Peyer's patch (tissue), 4 donors: ENCODE data around the gene ACTL8. TPM values are rescaled to one million over a fixed set of nuclear protein-coding genes. Genes with fewer than 3 reads are reported as not detected.

Source experiments
- DNase-seq, 3 donors: peaks; one replicate each; pipeline ENCODE4 v3.0.0-alpha.2; 2017 to 2019
- H3K27ac ChIP-seq, 4 donors: fragments of 200-600 bp; sonication (generic); one replicate each; pipeline ENCODE4 v1.5.1; 2016 to 2019
- H3K27me3 ChIP-seq, 2 donors: fragments of 200-600 bp; sonication (generic); one replicate each; pipeline ENCODE4 v1.5.1; 2019
- H3K36me3 ChIP-seq, 3 donors: fragments of 200-600 bp; sonication (generic); one replicate each; pipeline ENCODE4 v1.5.1; 2016 to 2019
- H3K4me1 ChIP-seq, 4 donors: fragments of 200-600 bp; sonication (generic); one replicate each; pipeline ENCODE4 v1.5.1; 2016 to 2019
- H3K4me3 ChIP-seq, 4 donors: fragments of 200-600 bp; sonication (generic); 1 replicate in 3 of 4; 2 replicates in 1 of 4; pipeline ENCODE4 v1.5.1; 2016 to 2019; ENCODE audit warnings: mild to moderate bottlenecking in 1 of 4
- H3K9me3 ChIP-seq, 4 donors: fragments of 200-600 bp; sonication (generic); one replicate each; pipeline ENCODE4 v1.5.1; 2016 to 2019; ENCODE audit warnings: mild to moderate bottlenecking in 1 of 4
- POLR2A ChIP-seq, 2 donors: fragments of 450-650 bp; IDR thresholded peaks; one replicate each; pipeline ENCODE4 v1.5.1; 2017; ENCODE audit warnings: antibody characterized with exemption in 2 of 2, mild to moderate bottlenecking in 2 of 2, moderate library complexity in 2 of 2
- total RNA-seq, 4 donors: library from RNA; depleted of rRNA; stranded (reverse); fragments of >200 nt; gene quantifications; one replicate each; pipeline ENCODE4 v1.1.0, GENCODE V29; 2016
- TF ChIP-seq, protein P1 (sequence below), 6 experiments: fragments of 450-650 bp in 4 of 6; fragments of 200-600 bp in 2 of 6; sonication (generic) in 1 of 6; IDR thresholded peaks; one replicate each; pipeline ENCODE4 v1.5.1; 2017 to 2019; ENCODE audit warnings: antibody characterized with exemption in 6 of 6, mild to moderate bottlenecking in 3 of 6, moderate library complexity in 1 of 6

The ACTL8 gene
- total RNA-seq, 4 donors from 2014 or later = not detected

DNA sequence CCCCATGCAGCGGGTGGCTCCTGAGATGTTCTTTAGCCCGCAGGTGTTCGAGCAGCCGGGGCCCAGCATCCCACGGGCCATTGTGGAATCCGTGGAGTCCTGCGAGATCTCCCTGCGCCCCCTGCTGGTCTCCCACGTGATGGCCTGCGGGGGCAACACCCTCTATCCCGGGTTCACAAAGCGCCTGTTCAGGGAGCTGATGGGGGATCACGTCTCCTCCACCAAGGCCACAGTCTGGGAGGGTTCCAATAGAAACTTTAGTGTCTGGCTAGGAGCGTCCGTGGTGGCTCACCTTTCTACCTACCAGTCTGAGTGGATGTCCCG, 71.0 kb downstream of the ACTL8 start:
- peak in 2 of 3 donors; percentile 70 to 77 for DNase-seq
- Histone ChIP-seq H3K27me3 (no peaks in the 10 kb centered on the region), H3K4me1 (no peaks in the 10 kb centered on the region), H3K4me3 (no peak overlapping the region), H3K36me3 (no peaks in the 10 kb centered on the region), H3K27ac (no peak overlapping the region), H3K9me3 (no peaks in the 10 kb centered on the region)
- TF ChIP-seq POLR2A (IDR thresholded peaks at IDR 0.05) = no peak
- TF ChIP-seq, protein P1, sequence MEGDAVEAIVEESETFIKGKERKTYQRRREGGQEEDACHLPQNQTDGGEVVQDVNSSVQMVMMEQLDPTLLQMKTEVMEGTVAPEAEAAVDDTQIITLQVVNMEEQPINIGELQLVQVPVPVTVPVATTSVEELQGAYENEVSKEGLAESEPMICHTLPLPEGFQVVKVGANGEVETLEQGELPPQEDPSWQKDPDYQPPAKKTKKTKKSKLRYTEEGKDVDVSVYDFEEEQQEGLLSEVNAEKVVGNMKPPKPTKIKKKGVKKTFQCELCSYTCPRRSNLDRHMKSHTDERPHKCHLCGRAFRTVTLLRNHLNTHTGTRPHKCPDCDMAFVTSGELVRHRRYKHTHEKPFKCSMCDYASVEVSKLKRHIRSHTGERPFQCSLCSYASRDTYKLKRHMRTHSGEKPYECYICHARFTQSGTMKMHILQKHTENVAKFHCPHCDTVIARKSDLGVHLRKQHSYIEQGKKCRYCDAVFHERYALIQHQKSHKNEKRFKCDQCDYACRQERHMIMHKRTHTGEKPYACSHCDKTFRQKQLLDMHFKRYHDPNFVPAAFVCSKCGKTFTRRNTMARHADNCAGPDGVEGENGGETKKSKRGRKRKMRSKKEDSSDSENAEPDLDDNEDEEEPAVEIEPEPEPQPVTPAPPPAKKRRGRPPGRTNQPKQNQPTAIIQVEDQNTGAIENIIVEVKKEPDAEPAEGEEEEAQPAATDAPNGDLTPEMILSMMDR (IDR thresholded peaks at IDR 0.05) = peak in 4 of 6 experiments; percentile 39 to 59 (median 52)

DNA sequence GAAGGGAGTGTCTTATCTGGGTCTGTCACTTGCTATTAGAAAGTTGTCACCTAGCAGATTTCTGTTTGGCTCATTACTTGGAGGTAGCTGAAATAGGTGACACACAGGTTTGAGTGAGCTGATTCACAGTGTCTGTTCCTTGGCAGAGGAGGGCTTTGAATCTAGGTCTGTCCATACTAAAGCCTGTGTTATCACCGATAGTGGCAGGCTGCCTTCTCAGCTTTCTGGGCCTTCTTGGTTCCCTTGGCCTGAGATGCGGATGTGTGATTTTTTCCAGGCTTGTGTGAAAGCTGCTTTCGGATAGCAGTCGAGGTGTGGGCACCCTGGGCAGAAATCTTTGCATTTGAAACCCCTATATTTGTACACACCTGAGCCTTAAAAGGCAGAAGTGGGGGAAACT, 73.9 kb downstream of the ACTL8 start:
- no peaks in the 10 kb centered on the region for H3K4me1 ChIP-seq
- H3K27me3 ChIP-seq = no peaks in the 10 kb centered on the region
- H3K9me3 ChIP-seq = no peaks in the 10 kb centered on the region
- no peaks in the 10 kb centered on the region for H3K36me3 ChIP-seq
- DNase-seq = peak in 1 of 3 donors; percentile 4
- TF ChIP-seq, protein P1 (IDR thresholded peaks at IDR 0.05) = no peak
- no peak for TF ChIP-seq POLR2A (IDR thresholded peaks at IDR 0.05)
- no peak overlapping the region for H3K4me3 ChIP-seq
- no peak overlapping the region for H3K27ac ChIP-seq

DNA sequence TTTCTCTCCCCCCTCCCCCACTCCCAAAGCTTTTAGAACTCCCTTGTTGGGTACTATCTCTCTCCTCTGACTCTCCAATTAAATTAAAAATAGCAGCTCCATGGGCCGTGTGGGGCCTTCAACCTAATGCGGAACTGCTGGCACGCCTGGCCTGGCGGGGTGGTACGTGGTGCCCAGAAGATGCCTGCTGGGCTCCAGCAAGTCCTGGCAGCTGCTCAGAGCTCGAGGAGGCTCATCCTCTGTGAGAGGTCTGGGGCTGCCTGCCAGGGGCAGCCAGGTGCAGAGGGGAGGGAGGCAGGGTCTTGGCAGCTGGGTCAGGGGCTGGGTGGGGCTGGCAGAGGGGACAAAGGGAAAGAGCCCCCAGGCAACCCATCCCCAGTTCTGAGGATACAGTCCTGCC, 74.4 kb downstream of the ACTL8 start:
- Histone ChIP-seq H3K27me3 (no peaks in the 10 kb centered on the region), H3K9me3 (no peaks in the 10 kb centered on the region), H3K4me1 (no peaks in the 10 kb centered on the region), H3K27ac (no peak overlapping the region), H3K36me3 (no peaks in the 10 kb centered on the region), H3K4me3 (no peak overlapping the region)
- TF ChIP-seq, protein P1 (IDR thresholded peaks at IDR 0.05) = no peak
- TF ChIP-seq POLR2A (IDR thresholded peaks at IDR 0.05) = no peak
- peak in 1 of 3 donors; percentile 17 for DNase-seq

- Histone ChIP-seq H3K27me3 (no peaks in the 10 kb centered on the region), H3K9me3 (no peaks in the 10 kb centered on the region), H3K4me1 (no peaks in the 10 kb centered on the region), H3K36me3 (no peaks in the 10 kb centered on the region), H3K4me3 (no peak overlapping the region), H3K27ac (no peak overlapping the region)
- TF ChIP-seq, protein P1 (IDR thresholded peaks at IDR 0.05) = no peak
- no peak for TF ChIP-seq POLR2A (IDR thresholded peaks at IDR 0.05)
- peak in 1 of 3 donors; percentile 27 for DNase-seq
Measured at GRCh38 chr1:17831597-17831996, 76.5 kb downstream of the ACTL8 start.

DNA sequence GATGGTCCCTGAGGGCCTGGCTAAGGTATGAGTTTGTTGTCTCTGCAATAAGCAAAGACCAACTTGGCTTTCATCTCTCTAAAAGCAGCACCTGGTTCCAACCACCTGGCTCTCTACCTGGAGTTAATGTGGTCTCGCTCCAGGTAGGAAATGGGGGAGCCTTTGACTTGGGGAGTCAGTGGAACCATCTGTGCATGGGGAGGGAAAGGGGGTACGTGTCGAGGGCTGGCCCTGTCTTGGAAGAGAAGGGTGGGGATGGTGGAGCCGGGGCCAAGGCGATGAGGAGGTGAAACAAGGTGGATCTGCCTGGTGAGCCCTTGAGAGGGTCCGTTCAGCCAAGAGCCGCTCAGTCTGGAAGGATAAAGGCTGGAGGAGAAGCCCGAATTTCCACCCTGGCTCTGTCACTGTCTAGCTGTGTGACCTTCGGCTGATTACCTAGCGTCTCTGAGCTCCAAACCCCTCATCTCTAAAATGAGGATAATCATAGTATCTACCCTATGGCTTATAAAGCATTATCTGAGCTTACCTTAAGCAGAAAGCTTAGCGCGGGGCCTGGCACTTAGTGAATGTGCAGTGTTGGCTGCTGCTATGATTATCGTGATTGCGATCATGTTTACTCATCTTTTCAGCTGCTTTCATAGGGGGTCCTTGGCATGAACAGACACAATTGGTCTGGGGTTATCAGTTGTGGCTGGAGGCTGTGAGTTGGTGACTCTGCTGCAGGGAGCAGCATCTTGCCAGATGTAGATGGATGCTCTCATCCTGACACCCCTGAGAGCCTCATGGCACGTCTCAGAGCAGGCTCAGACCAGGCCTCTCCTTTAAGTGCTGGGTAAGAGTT, 78.7 kb downstream of the ACTL8 start:
- H3K27me3 ChIP-seq = no peaks in the 10 kb centered on the region
- no peak for TF ChIP-seq POLR2A (IDR thresholded peaks at IDR 0.05)
- TF ChIP-seq, protein P1 (IDR thresholded peaks at IDR 0.05) = no peak
- H3K36me3 ChIP-seq = no peaks in the 10 kb centered on the region
- DNase-seq = peak in 1 of 3 donors; percentile 29
- H3K4me3 ChIP-seq = no peak overlapping the region
- no peaks in the 10 kb centered on the region for H3K9me3 ChIP-seq
- no peak overlapping the region for H3K27ac ChIP-seq
- H3K4me1 ChIP-seq = no peaks in the 10 kb centered on the region
